HEK293 (cell line): ENCODE measurements around the gene CDK6.

ENCODE experiments used
- MZF1 ChIP-seq: fragments of 450-650 bp; formaldehyde crosslinking; IDR thresholded peaks from 2 replicates; pipeline ENCODE4 v1.5.1; 2017; ENCODE audit warnings: missing biosample characterization, missing genetic modification characterization, borderline replicate concordance
- YY2 ChIP-seq: fragments of 450-650 bp; formaldehyde crosslinking; IDR thresholded peaks from 2 replicates; pipeline ENCODE4 v1.5.1; 2016; ENCODE audit warnings: missing biosample characterization, missing genetic modification characterization
- ZNF146 ChIP-seq: fragments of 450-650 bp; formaldehyde crosslinking; IDR thresholded peaks from 2 replicates; pipeline ENCODE4 v1.5.1; 2016; ENCODE audit warnings: missing biosample characterization, missing genetic modification characterization
- ZNF555 ChIP-seq: fragments of 450-650 bp; formaldehyde crosslinking; conservative IDR thresholded peaks from 2 replicates; pipeline ENCODE4 v1.5.1; 2017; ENCODE audit warnings: missing biosample characterization, mild to moderate bottlenecking, missing genetic modification characterization, inconsistent platforms
- ZNF558 ChIP-seq: fragments of 450-650 bp; formaldehyde crosslinking; IDR thresholded peaks from 2 replicates; pipeline ENCODE4 v1.5.1; 2016; ENCODE audit warnings: missing biosample characterization, missing genetic modification characterization
- ZNF747 ChIP-seq: fragments of 450-650 bp; formaldehyde crosslinking; IDR thresholded peaks from 2 replicates; pipeline ENCODE4 v1.5.1; 2016; ENCODE audit warnings: missing biosample characterization, missing genetic modification characterization
- TF ChIP-seq, protein P1 (sequence below): fragments of 450-650 bp; formaldehyde crosslinking; IDR thresholded peaks from 2 replicates; pipeline ENCODE4 v1.5.1; 2016; ENCODE audit warnings: missing biosample characterization, missing genetic modification characterization
- TF ChIP-seq, protein P2 (sequence below): fragments of 450-650 bp; formaldehyde crosslinking; IDR thresholded peaks from 2 replicates; pipeline ENCODE4 v1.5.1; 2016; ENCODE audit warnings: missing biosample characterization, missing genetic modification characterization
- TF ChIP-seq, protein P3 (sequence below): fragments of 450-650 bp; formaldehyde crosslinking; IDR thresholded peaks from 2 replicates; pipeline ENCODE4 v1.5.1; 2016; ENCODE audit warnings: missing biosample characterization, missing genetic modification characterization
- TF ChIP-seq, protein P4 (sequence below): fragments of 450-650 bp; formaldehyde crosslinking; IDR thresholded peaks from 2 replicates; pipeline ENCODE4 v1.5.1; 2016; ENCODE audit warnings: missing biosample characterization, missing genetic modification characterization
- TF ChIP-seq, protein P5 (sequence below): fragments of 450-650 bp; formaldehyde crosslinking; optimal IDR thresholded peaks from 2 replicates; pipeline ENCODE3; 2016; ENCODE audit warnings: missing biosample characterization, mild to moderate bottlenecking, missing genetic modification characterization

DNA sequence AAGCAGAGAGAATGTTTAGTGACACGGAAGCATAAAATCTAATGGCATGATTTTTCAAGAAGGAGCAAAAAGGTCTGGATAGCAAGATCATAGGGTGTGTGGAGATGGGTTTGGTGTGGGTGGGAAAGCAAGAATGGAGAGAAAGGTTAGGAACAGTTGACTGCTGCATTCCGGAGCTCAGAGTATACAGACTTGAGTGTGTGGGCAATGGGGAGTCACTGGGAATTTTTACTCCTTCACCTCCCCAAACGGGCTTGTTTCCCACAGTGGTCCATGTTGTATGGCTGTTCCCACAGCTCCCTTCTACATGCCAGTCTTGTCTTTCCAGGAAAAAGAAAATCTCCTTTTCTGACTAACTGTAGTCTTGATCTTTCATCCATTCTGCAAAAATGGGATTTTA lies 122.1 kb downstream of the CDK6 start:
- TF ChIP-seq MZF1 (tag by site-specific recombination) (no peak), YY2 (tag by site-specific recombination) (no peak), ZNF555 (tag by site-specific recombination) (no peak), ZNF747 (tag by site-specific recombination) (no peak), ZNF558 (no peak), ZNF146 (no peak)
- TF ChIP-seq, protein P1, sequence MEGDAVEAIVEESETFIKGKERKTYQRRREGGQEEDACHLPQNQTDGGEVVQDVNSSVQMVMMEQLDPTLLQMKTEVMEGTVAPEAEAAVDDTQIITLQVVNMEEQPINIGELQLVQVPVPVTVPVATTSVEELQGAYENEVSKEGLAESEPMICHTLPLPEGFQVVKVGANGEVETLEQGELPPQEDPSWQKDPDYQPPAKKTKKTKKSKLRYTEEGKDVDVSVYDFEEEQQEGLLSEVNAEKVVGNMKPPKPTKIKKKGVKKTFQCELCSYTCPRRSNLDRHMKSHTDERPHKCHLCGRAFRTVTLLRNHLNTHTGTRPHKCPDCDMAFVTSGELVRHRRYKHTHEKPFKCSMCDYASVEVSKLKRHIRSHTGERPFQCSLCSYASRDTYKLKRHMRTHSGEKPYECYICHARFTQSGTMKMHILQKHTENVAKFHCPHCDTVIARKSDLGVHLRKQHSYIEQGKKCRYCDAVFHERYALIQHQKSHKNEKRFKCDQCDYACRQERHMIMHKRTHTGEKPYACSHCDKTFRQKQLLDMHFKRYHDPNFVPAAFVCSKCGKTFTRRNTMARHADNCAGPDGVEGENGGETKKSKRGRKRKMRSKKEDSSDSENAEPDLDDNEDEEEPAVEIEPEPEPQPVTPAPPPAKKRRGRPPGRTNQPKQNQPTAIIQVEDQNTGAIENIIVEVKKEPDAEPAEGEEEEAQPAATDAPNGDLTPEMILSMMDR, result no peak
- TF ChIP-seq, protein P2, sequence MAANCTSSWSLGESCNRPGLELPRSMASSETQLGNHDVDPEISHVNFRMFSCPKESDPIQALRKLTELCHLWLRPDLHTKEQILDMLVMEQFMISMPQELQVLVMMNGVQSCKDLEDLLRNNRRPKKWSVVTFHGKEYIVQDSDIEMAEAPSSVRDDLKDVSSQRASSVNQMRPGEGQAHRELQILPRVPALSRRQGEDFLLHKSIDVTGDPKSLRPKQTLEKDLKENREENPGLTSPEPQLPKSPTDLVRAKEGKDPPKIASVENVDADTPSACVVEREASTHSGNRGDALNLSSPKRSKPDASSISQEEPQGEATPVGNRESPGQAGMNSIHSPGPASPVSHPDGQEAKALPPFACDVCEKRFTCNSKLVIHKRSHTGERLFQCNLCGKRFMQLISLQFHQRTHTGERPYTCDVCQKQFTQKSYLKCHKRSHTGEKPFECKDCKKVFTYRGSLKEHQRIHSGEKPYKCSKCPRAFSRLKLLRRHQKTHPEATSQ (tag by site-specific recombination), result no peak
- TF ChIP-seq, protein P3, sequence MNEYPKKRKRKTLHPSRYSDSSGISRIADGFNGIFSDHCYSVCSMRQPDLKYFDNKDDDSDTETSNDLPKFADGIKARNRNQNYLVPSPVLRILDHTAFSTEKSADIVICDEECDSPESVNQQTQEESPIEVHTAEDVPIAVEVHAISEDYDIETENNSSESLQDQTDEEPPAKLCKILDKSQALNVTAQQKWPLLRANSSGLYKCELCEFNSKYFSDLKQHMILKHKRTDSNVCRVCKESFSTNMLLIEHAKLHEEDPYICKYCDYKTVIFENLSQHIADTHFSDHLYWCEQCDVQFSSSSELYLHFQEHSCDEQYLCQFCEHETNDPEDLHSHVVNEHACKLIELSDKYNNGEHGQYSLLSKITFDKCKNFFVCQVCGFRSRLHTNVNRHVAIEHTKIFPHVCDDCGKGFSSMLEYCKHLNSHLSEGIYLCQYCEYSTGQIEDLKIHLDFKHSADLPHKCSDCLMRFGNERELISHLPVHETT (tag by site-specific recombination), result no peak
- TF ChIP-seq, protein P4, sequence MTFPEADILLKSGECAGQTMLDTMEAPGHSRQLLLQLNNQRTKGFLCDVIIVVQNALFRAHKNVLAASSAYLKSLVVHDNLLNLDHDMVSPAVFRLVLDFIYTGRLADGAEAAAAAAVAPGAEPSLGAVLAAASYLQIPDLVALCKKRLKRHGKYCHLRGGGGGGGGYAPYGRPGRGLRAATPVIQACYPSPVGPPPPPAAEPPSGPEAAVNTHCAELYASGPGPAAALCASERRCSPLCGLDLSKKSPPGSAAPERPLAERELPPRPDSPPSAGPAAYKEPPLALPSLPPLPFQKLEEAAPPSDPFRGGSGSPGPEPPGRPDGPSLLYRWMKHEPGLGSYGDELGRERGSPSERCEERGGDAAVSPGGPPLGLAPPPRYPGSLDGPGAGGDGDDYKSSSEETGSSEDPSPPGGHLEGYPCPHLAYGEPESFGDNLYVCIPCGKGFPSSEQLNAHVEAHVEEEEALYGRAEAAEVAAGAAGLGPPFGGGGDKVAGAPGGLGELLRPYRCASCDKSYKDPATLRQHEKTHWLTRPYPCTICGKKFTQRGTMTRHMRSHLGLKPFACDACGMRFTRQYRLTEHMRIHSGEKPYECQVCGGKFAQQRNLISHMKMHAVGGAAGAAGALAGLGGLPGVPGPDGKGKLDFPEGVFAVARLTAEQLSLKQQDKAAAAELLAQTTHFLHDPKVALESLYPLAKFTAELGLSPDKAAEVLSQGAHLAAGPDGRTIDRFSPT (tag by site-specific recombination), result no peak
- TF ChIP-seq, protein P5, sequence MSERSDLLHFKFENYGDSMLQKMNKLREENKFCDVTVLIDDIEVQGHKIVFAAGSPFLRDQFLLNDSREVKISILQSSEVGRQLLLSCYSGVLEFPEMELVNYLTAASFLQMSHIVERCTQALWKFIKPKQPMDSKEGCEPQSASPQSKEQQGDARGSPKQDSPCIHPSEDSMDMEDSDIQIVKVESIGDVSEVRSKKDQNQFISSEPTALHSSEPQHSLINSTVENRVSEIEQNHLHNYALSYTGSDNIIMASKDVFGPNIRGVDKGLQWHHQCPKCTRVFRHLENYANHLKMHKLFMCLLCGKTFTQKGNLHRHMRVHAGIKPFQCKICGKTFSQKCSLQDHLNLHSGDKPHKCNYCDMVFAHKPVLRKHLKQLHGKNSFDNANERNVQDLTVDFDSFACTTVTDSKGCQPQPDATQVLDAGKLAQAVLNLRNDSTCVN, result no peak
